Fibroblast of lung (primary cell): ENCODE results near the gene SLC38A3. TPM values are rescaled to one million over a fixed set of nuclear protein-coding genes. Genes with fewer than 3 reads are reported as not detected.

Experiments
- DNase-seq, 2 donors: peaks; one replicate each; pipeline versions ENCODE4 v3.0.0 to v3.0.0-alpha.2; 2010; ENCODE audit warnings: low read depth in 2 of 2
- H2AFZ ChIP-seq: 2 replicates; pipeline ENCODE4 v1.5.1; 2012; ENCODE audit warnings: low read length, control low read depth, inconsistent platforms
- H3K27ac ChIP-seq: 2 replicates; pipeline ENCODE4 v1.5.1; 2011; ENCODE audit warnings: low read length, control low read depth; ENCODE audit not compliant: insufficient read depth
- H3K27me3 ChIP-seq: 2 replicates; pipeline ENCODE4 v1.5.1; 2011; ENCODE audit warnings: mild to moderate bottlenecking, low read length; ENCODE audit not compliant: control insufficient read depth, insufficient read depth
- H3K36me3 ChIP-seq: 2 replicates; pipeline ENCODE4 v1.5.1; 2011; ENCODE audit warnings: low read length; ENCODE audit not compliant: control insufficient read depth, insufficient read depth
- H3K4me1 ChIP-seq: 2 replicates; pipeline ENCODE4 v1.5.1; 2011; ENCODE audit warnings: low read length; ENCODE audit not compliant: control insufficient read depth, insufficient read depth; ENCODE audit errors: extremely low read depth
- H3K4me2 ChIP-seq: 2 replicates; pipeline ENCODE4 v1.5.1; 2011; ENCODE audit warnings: low read length, control low read depth; ENCODE audit not compliant: insufficient read depth; ENCODE audit errors: extremely low read depth
- H3K4me3 ChIP-seq, 4 experiments: fragments of 200-600 bp in 1 of 4; sonication (generic) in 1 of 4; replicated peaks in 1 of 4; 2 replicates each; pipeline ENCODE4 v1.5.1; 2011 to 2016; ENCODE audit warnings: low read length in 4 of 4, low read depth in 3 of 4, mild to moderate bottlenecking in 3 of 4, control low read depth in 2 of 4, inconsistent platforms in 1 of 4, mixed read lengths in 1 of 4; ENCODE audit not compliant: insufficient read depth in 1 of 4; ENCODE audit errors: control extremely low read depth in 1 of 4
- H3K79me2 ChIP-seq: 2 replicates; pipeline ENCODE4 v1.5.1; 2012; ENCODE audit warnings: mild to moderate bottlenecking, low read length, inconsistent platforms; ENCODE audit not compliant: control insufficient read depth, insufficient read depth
- H3K9ac ChIP-seq: 2 replicates; pipeline ENCODE4 v1.5.1; 2011; ENCODE audit warnings: mild to moderate bottlenecking, low read length, control low read depth; ENCODE audit not compliant: insufficient read depth
- H3K9me3 ChIP-seq: 2 replicates; pipeline ENCODE4 v1.5.1; 2012; ENCODE audit warnings: low read depth, low read length; ENCODE audit not compliant: control insufficient read depth, insufficient read depth
- H4K20me1 ChIP-seq: 2 replicates; pipeline ENCODE4 v1.5.1; 2011; ENCODE audit warnings: low read length; ENCODE audit not compliant: control insufficient read depth, insufficient read depth; ENCODE audit errors: extremely low read depth
- CTCF ChIP-seq, 2 donors: IDR thresholded peaks in 1 of 2; conservative IDR thresholded peaks in 1 of 2; 1 replicate in 1 of 2; 2 replicates in 1 of 2; pipeline ENCODE4 v1.5.1; 2011 to 2012; ENCODE audit warnings: low read length in 2 of 2, control low read depth in 1 of 2, inconsistent platforms in 1 of 2, low read depth in 1 of 2, mild to moderate bottlenecking in 1 of 2
- EZH2 ChIP-seq: IDR thresholded peaks from 2 replicates; pipeline ENCODE4 v1.5.1; 2012; ENCODE audit warnings: low read length, control low read depth, mild to moderate bottlenecking; ENCODE audit errors: missing control alignments
- polyA plus RNA-seq, 2 donors: library from polyadenylated mRNA; depleted of rRNA in 1 of 2; stranded (reverse) in 1 of 2; unstranded in 1 of 2; fragments of >200 nt; gene quantifications; 2 replicates each; pipeline ENCODE4 v1.2.1, GENCODE V29; 2011 to 2012; ENCODE audit warnings: missing spikeins in 1 of 2
- total RNA-seq: library from RNA; depleted of rRNA; stranded (reverse); fragments of >200 nt; gene quantifications from 2 replicates; pipeline ENCODE4 v1.2.1, GENCODE V29; 2014

The SLC38A3 gene
- total and polyA plus RNA-seq, 2 donors (not counting 1 experiment from before 2014, with no cell fraction given): 0.02 TPM; not detected in 1

- Histone ChIP-seq H3K9me3 (no peaks in the 10 kb centered on the region), H3K27ac (no peak overlapping the region), H3K27me3 (peaks cover 32% of the 10 kb centered on the region), H3K79me2 (no peaks in the 10 kb centered on the region), H3K4me3 (no peak overlapping the region), H3K9ac (no peak overlapping the region), H2AFZ (no peak overlapping the region), H3K36me3 (no peaks in the 10 kb centered on the region), H3K4me1 (no peaks in the 10 kb centered on the region), H3K4me2 (no peak overlapping the region), H4K20me1 (no peaks in the 10 kb centered on the region)
- no peak for DNase-seq
- no peak for TF ChIP-seq EZH2
- no peak for TF ChIP-seq CTCF (conservative IDR thresholded peaks at IDR 0.05 in 1 of 2, IDR thresholded peaks at IDR 0.05 in 1 of 2; ENCODE audit: low read depth in 1 of 2, low read length in 2 of 2)
Measured at GRCh38 chr3:50207359-50208042, 2.4 kb downstream of the SLC38A3 start.

- Histone ChIP-seq H3K4me2 (no peak overlapping the region), H3K9me3 (no peaks in the 10 kb centered on the region), H3K36me3 (no peaks in the 10 kb centered on the region), H3K27me3 (peaks cover 21% of the 10 kb centered on the region), H3K27ac (no peak overlapping the region), H3K79me2 (no peaks in the 10 kb centered on the region), H3K4me3 (no peak overlapping the region), H3K4me1 (no peaks in the 10 kb centered on the region), H4K20me1 (no peaks in the 10 kb centered on the region), H3K9ac (no peak overlapping the region), H2AFZ (no peak overlapping the region)
- DNase-seq: no peak
- TF ChIP-seq EZH2 (no peak), CTCF (conservative IDR thresholded peaks at IDR 0.05 in 1 of 2, IDR thresholded peaks at IDR 0.05 in 1 of 2; ENCODE audit: low read depth in 1 of 2, low read length in 2 of 2) (no peak)
Measured at GRCh38 chr3:50208677-50209344, 3.7 kb downstream of the SLC38A3 start.

- no peak overlapping the region for H3K4me2 ChIP-seq
Measured at GRCh38 chr3:50210176-50210509, 5.1 kb downstream of the SLC38A3 start.

More at GRCh38 chr3:50210176-50210509, 5.1 kb downstream of the SLC38A3 start:
- Histone ChIP-seq H3K9ac (no peak overlapping the region), H3K9me3 (no peaks in the 10 kb centered on the region), H3K4me1 (no peaks in the 10 kb centered on the region), H3K27ac (no peak overlapping the region), H3K36me3 (no peaks in the 10 kb centered on the region), H3K4me3 (no peak overlapping the region), H2AFZ (no peak overlapping the region), H3K79me2 (no peaks in the 10 kb centered on the region), H3K27me3 (peaks cover 11% of the 10 kb centered on the region), H4K20me1 (no peaks in the 10 kb centered on the region)
- no peak for DNase-seq
- TF ChIP-seq CTCF (conservative IDR thresholded peaks at IDR 0.05 in 1 of 2, IDR thresholded peaks at IDR 0.05 in 1 of 2; ENCODE audit: low read depth in 1 of 2, low read length in 2 of 2) (no peak), EZH2 (no peak)
